K562 (cell line): ENCODE measurements around the gene ZNF546. TPM values are rescaled to one million over a fixed set of nuclear protein-coding genes. Genes with fewer than 3 reads are reported as not detected.

Experiments used
- ATAC-seq: fragments of 200-7000 bp; cut with Tn5 transposase; 3 replicates; pipeline ENCODE4 v1.9.1; 2020; ENCODE audit warnings: moderate library complexity
- BruUV-seq: library from RNA; stranded (reverse); fragments of 400-500 nt; replicated peaks from 2 replicates; lab custom pipeline; 2021; lab: Mats Ljungman, UMichigan
- CTCF ChIA-PET: fragments of 300-600 bp; formaldehyde crosslinking; extraction: SDS; loops from one replicate; lab custom pipeline; 2021; ENCODE audit warnings: low intra/inter-chr PET ratio; lab: Yijun Ruan, JAX
- POLR2A ChIA-PET: fragments of 300-600, 350-650 bp; sonication (Branson Sonifier 250); formaldehyde crosslinking; extraction: SDS; loops from one replicate; lab custom pipeline; 2021; ENCODE audit warnings: antibody characterized with exemption, inconsistent platforms; lab: Yijun Ruan, JAX
- DNase-seq, 4 experiments: peaks; one replicate each; pipeline versions ENCODE4 v3.0.0 to v3.0.0-alpha.2; 2011 to 2018; ENCODE audit warnings: low spot score in 3 of 4, mixed read lengths in 3 of 4; ENCODE audit errors: extremely low read depth in 1 of 4
- FAIRE-seq: peaks from 2 replicates; lab custom pipeline; 2011; peaks lifted over from hg19 to GRCh38; lab: Jason Lieb, UNC
- H2AFZ ChIP-seq: 2 replicates; pipeline ENCODE4 v1.6.0; 2011; ENCODE audit warnings: low read depth, low read length, control low read depth, inconsistent platforms
- H3K27ac ChIP-seq: fragments of 200-600 bp; 3 replicates; pipeline ENCODE4 v1.8.0; 2011; ENCODE audit warnings: low read depth, mild to moderate bottlenecking, control low read depth, inconsistent platforms, low read length, moderate library complexity, mixed read lengths; ENCODE audit errors: extremely low read depth
- H3K27me3 ChIP-seq, 2 experiments: fragments of 300-600 bp in 1 of 2; 2 replicates in 1 of 2; 3 replicates in 1 of 2; pipeline versions ENCODE4 v1.6.0 to v1.8.0; 2011; ENCODE audit warnings: inconsistent platforms in 2 of 2, low read length in 2 of 2, mild to moderate bottlenecking in 1 of 2, mixed read lengths in 1 of 2, moderate library complexity in 1 of 2; ENCODE audit not compliant: control insufficient read depth in 2 of 2, insufficient read depth in 2 of 2
- H3K36me3 ChIP-seq: fragments of 300-600 bp; 3 replicates; pipeline ENCODE4 v1.8.0; 2011; ENCODE audit warnings: mild to moderate bottlenecking, low read length, inconsistent platforms; ENCODE audit not compliant: control insufficient read depth, insufficient read depth
- H3K4me1 ChIP-seq, 2 experiments: fragments of 200-600 bp in 1 of 2; replicated peaks in 1 of 2; 2 replicates in 1 of 2; 3 replicates in 1 of 2; pipeline versions ENCODE4 v1.5.1 to v1.8.0; 2011; ENCODE audit warnings: inconsistent platforms in 2 of 2, low read length in 2 of 2, mild to moderate bottlenecking in 1 of 2, mixed read lengths in 1 of 2, moderate library complexity in 1 of 2; ENCODE audit not compliant: control insufficient read depth in 2 of 2, insufficient read depth in 2 of 2
- H3K4me2 ChIP-seq: 2 replicates; pipeline ENCODE4 v1.6.1; 2011; ENCODE audit warnings: low read length, control low read depth, inconsistent platforms, mixed read lengths; ENCODE audit not compliant: insufficient read depth
- H3K4me3 ChIP-seq: fragments of 200-600 bp; sonication (generic), shearing (Covaris generic); 2 replicates; pipeline ENCODE4 v1.5.1; 2016; ENCODE audit warnings: control low read depth, inconsistent platforms
- H3K79me2 ChIP-seq: fragments of 200-600 bp; 3 replicates; pipeline ENCODE4 v1.8.0; 2011; ENCODE audit warnings: low read length, inconsistent platforms; ENCODE audit not compliant: control insufficient read depth, insufficient read depth
- H3K9ac ChIP-seq, 2 experiments: 2 replicates each; pipeline versions ENCODE4 v1.6.0 to v1.6.1; 2011; ENCODE audit warnings: low read depth in 2 of 2, low read length in 2 of 2, control low read depth in 1 of 2, inconsistent platforms in 1 of 2, mild to moderate bottlenecking in 1 of 2, mixed read lengths in 1 of 2; ENCODE audit not compliant: insufficient read depth in 1 of 2
- H3K9me1 ChIP-seq: one replicate; pipeline ENCODE4 v1.6.0; 2011; ENCODE audit warnings: inconsistent platforms, mild to moderate bottlenecking, low read length, moderate library complexity; ENCODE audit not compliant: control insufficient read depth, insufficient read depth
- H3K9me3 ChIP-seq: replicated peaks from 2 replicates; pipeline ENCODE4 v1.5.1; 2011; ENCODE audit warnings: low read depth, low read length, inconsistent platforms; ENCODE audit not compliant: control insufficient read depth, insufficient read depth
- H4K20me1 ChIP-seq: replicated peaks from 2 replicates; pipeline ENCODE4 v1.6.1; 2011; ENCODE audit warnings: low read length, inconsistent platforms, mixed read lengths; ENCODE audit not compliant: control insufficient read depth, insufficient read depth
- CC2D1A ChIP-seq: fragments of 450-650 bp; IDR thresholded peaks from 2 replicates; pipeline ENCODE4 v1.6.1; 2017; ENCODE audit warnings: mild to moderate bottlenecking
- CREM ChIP-seq: IDR thresholded peaks from 2 replicates; pipeline ENCODE4 v1.6.1; 2014; ENCODE audit warnings: antibody characterized with exemption, low read depth
- DPF2 ChIP-seq: fragments of 450-650 bp; IDR thresholded peaks from 2 replicates; pipeline ENCODE4 v1.6.1; 2016
- GABPA ChIP-seq: fragments of 200-800 bp; sonication (Bioruptor generic); conservative IDR thresholded peaks from 2 replicates; pipeline ENCODE4 v1.6.1; 2016; ENCODE audit warnings: low read depth, missing genetic modification characterization, missing compliant biosample characterization
- GTF2E2 ChIP-seq: fragments of 200-800 bp; sonication (Bioruptor generic); IDR thresholded peaks from 2 replicates; pipeline ENCODE4 v1.6.1; 2016; ENCODE audit warnings: missing genetic modification characterization, missing compliant biosample characterization
- HDAC1 ChIP-seq, 2 experiments: fragments of 450-650 bp; IDR thresholded peaks; 2 replicates each; pipeline ENCODE4 v1.6.1; 2016 to 2017; ENCODE audit warnings: inconsistent platforms in 1 of 2, mild to moderate bottlenecking in 1 of 2, moderate library complexity in 1 of 2
- KLF6 ChIP-seq: fragments of 250-450 bp; sonication (Bioruptor Pico); IDR thresholded peaks from 2 replicates; pipeline ENCODE4 v1.4.0; 2020; ENCODE audit warnings: mild to moderate bottlenecking, moderate library complexity, borderline replicate concordance
- MAFG ChIP-seq: fragments of 450-650 bp; conservative IDR thresholded peaks from 2 replicates; pipeline ENCODE4 v1.6.1; 2016; ENCODE audit warnings: missing genetic modification characterization, missing compliant biosample characterization
- MYNN ChIP-seq, 2 experiments: sonication (generic); formaldehyde crosslinking in 1 of 2; IDR thresholded peaks; 2 replicates each; pipeline versions ENCODE4 v1.5.0 to v1.6.1; 2016 to 2020; ENCODE audit warnings: antibody characterized with exemption in 1 of 2, missing genetic modification reagents in 1 of 2
- PML ChIP-seq: IDR thresholded peaks from 2 replicates; pipeline ENCODE4 v1.6.1; 2012; ENCODE audit warnings: low read length, inconsistent platforms
- POLR2AphosphoS5 ChIP-seq: IDR thresholded peaks from 2 replicates; pipeline ENCODE4 v1.6.1; 2011; ENCODE audit warnings: mild to moderate bottlenecking, low read depth, low read length, moderate library complexity; ENCODE audit not compliant: control insufficient read depth, insufficient read depth
- POU5F1 ChIP-seq: fragments of 150-350 bp; IDR thresholded peaks from 2 replicates; pipeline ENCODE4 v1.6.1; 2014; ENCODE audit warnings: borderline replicate concordance, low read length, low read depth, mild to moderate bottlenecking; ENCODE audit not compliant: partially characterized antibody
- RBBP5 ChIP-seq: fragments of 200-600 bp; sonication (generic); IDR thresholded peaks from 2 replicates; pipeline ENCODE4 v1.6.1; 2012; ENCODE audit warnings: borderline replicate concordance, mild to moderate bottlenecking, low read length, control low read depth, inconsistent platforms; ENCODE audit not compliant: insufficient read depth, poor library complexity, severe bottlenecking
- SMARCC2 ChIP-seq: fragments of 450-650 bp; IDR thresholded peaks from 2 replicates; pipeline ENCODE4 v1.6.1; 2017; ENCODE audit warnings: antibody characterized with exemption, moderate library complexity, mild to moderate bottlenecking, low read depth
- SRSF1 ChIP-seq: fragments of 200-400 bp; formaldehyde crosslinking; IDR thresholded peaks from 2 replicates; pipeline ENCODE4 v1.6.1; 2017; ENCODE audit warnings: mild to moderate bottlenecking, low read depth, low read length, moderate library complexity
- TAF9B ChIP-seq: fragments of 450-650 bp; IDR thresholded peaks from 2 replicates; pipeline ENCODE4 v1.6.1; 2018; ENCODE audit warnings: mild to moderate bottlenecking; ENCODE audit not compliant: partially characterized antibody
- TBL1XR1 ChIP-seq, 2 experiments: IDR thresholded peaks; 2 replicates each; pipeline ENCODE4 v1.6.1; 2012; ENCODE audit warnings: improper control_type of control experiment in 2 of 2, low read length in 2 of 2, mild to moderate bottlenecking in 1 of 2
- ZKSCAN1 ChIP-seq: fragments of 150-350 bp; IDR thresholded peaks from 2 replicates; pipeline ENCODE4 v1.6.1; 2016; ENCODE audit warnings: low read depth, low read length
- ZKSCAN8 ChIP-seq: fragments of 200-800 bp; sonication (Bioruptor generic); IDR thresholded peaks from 2 replicates; pipeline ENCODE4 v1.6.1; 2016; ENCODE audit warnings: missing genetic modification characterization, missing compliant biosample characterization
- ZNF324 ChIP-seq: fragments of 250-450 bp; sonication (Bioruptor Pico); IDR thresholded peaks from 2 replicates; pipeline ENCODE4 v1.4.0; 2020; ENCODE audit warnings: mild to moderate bottlenecking
- ZNF551 ChIP-seq: fragments of 250-450 bp; sonication (Bioruptor Pico); IDR thresholded peaks from 2 replicates; pipeline ENCODE4 v1.5.0; 2021; ENCODE audit warnings: mild to moderate bottlenecking, moderate library complexity
- ZNF76 ChIP-seq: fragments of 250-450 bp; sonication (Bioruptor Pico); IDR thresholded peaks from 2 replicates; pipeline ENCODE4 v1.4.0; 2020; ENCODE audit warnings: mild to moderate bottlenecking, moderate library complexity, borderline replicate concordance
- ZSCAN29 ChIP-seq: fragments of 450-650 bp; IDR thresholded peaks from 2 replicates; pipeline ENCODE4 v1.6.1; 2017
- WGBS: fragments of 100-300 bp; shearing (Covaris generic); methylation state at CpG from one replicate; pipeline ENCODE4 v1.1.6; 2016; ENCODE audit warnings: low coverage, mixed read lengths; ENCODE audit not compliant: insufficient coverage; ENCODE audit errors: missing lambda C conversion rate; 5-methylcytosine and 5-hydroxymethylcytosine counted together
- in situ Hi-C: fragments of 300-500 bp; cut with MboI; formaldehyde crosslinking; loops from 4 replicates; pipeline ENCODE4 v1.15.0; 2018; ENCODE audit warnings: inconsistent platforms, mixed read lengths
- intact Hi-C: fragments of 100-400 bp; cut with micrococcal nuclease; formaldehyde crosslinking; loops from 2 replicates; pipeline ENCODE4 v1.14.2; 2022
- polyA plus RNA-seq, 8 experiments: library from polyadenylated mRNA; depleted of rRNA in 4 of 8; stranded (reverse) in 5 of 8; unstranded in 3 of 8; fragments of >200 nt; fragmentation: Nextera tagmentation in 2 of 8; fragmentation: Illumina TruSeq in 1 of 8; extraction: Ambion mirVana in 2 of 8; extraction: Trizol in 1 of 8; gene quantifications; 2 replicates each; pipeline versions ENCODE4 v1.2.1 to v1.2.3, GENCODE V29; 2011 to 2014; ENCODE audit warnings: inconsistent platforms in 1 of 8, missing spikeins in 1 of 8
- total RNA-seq, 7 experiments: library from RNA; depleted of rRNA in 6 of 7; stranded (reverse); fragments of >200 nt in 6 of 7; fragmentation: Illumina TruSeq in 2 of 7; extraction: Trizol in 2 of 7; gene quantifications; 2 replicates each; pipeline versions ENCODE4 v1.2.1 to v1.2.3, GENCODE V29; 2011 to 2021; ENCODE audit warnings: low replicate concordance in 1 of 7
- TF ChIP-seq, protein P1 (sequence below): sonication (generic); formaldehyde crosslinking; IDR thresholded peaks from 2 replicates; pipeline ENCODE4 v1.8.0; 2022; ENCODE audit warnings: mild to moderate bottlenecking, missing genetic modification reagents

The ZNF546 gene
- total and polyA plus RNA-seq, 9 of the 15 experiments (the other 6 are each of a cell fraction or from before 2014, with no cell fraction given) = 0.73 to 5.1 (median 2.2) TPM

DNA sequence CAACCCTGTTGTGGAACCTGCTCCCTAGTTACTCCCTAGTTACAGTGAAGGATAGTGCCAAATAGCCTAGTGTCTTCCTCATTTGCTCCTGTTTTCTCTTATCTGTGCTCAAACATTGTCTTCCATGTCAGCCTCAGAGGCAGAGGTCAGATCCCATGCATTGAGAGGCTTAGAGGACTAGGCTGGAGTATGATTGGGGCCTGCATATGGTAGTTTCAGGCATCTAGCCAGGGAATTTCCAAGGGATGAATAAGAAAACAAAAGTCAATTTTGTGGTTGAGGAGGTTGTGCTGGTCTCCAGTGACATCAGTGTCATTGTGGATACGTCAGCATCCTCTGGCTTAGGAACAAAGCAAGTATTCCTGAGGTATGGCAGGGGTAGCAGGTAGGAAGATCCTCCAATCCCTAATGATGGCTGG lies 9.4 kb downstream of the ZNF546 start:
- Histone ChIP-seq H3K9me3 (no peaks in the 10 kb centered on the region), H3K4me1 (peaks cover 4 to 17% of the 10 kb centered on the region in 2 experiments; a peak in 4 of 5 replicates), H3K9me1 (no peaks in the 10 kb centered on the region), H3K36me3 (peaks cover 26% of the 10 kb centered on the region), H4K20me1 (no peaks in the 10 kb centered on the region), H3K27ac (peak overlapping the region; percentile 66), H3K4me2 (peak overlapping the region; percentile 59), H3K27me3 (no peaks in the 10 kb centered on the region), H3K9ac (peak overlapping the region in 1 of 2 experiments; percentile 17; a peak in 1 of 4 replicates), H3K4me3 (no peak overlapping the region), H2AFZ (peak overlapping the region; percentile 25; the same call in 1 of the 2 replicates), H3K79me2 (no peaks in the 10 kb centered on the region)
- in situ Hi-C loops = no loop called here
- 25% methylated on average over 1 of the region's 1 CpG for WGBS
- FAIRE-seq (peak; percentile 95), ATAC-seq (peak; percentile 73), DNase-seq (peak; percentile 56 to 86 (median 65))
- ChIA-PET POLR2A (no interaction called here), CTCF (no interaction called here)
- BruUV-seq = no TSS peak
- intact Hi-C loops = no loop called here
- TF ChIP-seq ZKSCAN8 (CRISPR knock-in tag) = 0 out of 2 replicates have a peak, but pooled peaks have one; percentile 6
- TF ChIP-seq MYNN (IDR thresholded peaks at IDR 0.05) = peak; percentile 67; the same call in 1 of the 2 replicates
- TF ChIP-seq MYNN (CRISPR knock-in tag; IDR thresholded peaks at IDR 0.05) = no peak
- no peak for TF ChIP-seq MAFG (tag)
- TF ChIP-seq ZNF76 (CRISPR knock-in tag) = no peak
- 0 out of 4 replicates have a peak, but pooled peaks of 1 of the 2 experiments have one; percentile 50 for TF ChIP-seq TBL1XR1 (IDR thresholded peaks at IDR 0.05; ENCODE audit: low read length in 2 of 2)
- peak; percentile 71; the same call in 1 of the 2 replicates for TF ChIP-seq PML
- no peak for TF ChIP-seq ZNF324 (CRISPR knock-in tag)
- TF ChIP-seq GABPA (tag) = 0 out of 2 replicates have a peak, but pooled peaks have one; percentile 15
- peak; percentile 84 for TF ChIP-seq POLR2AphosphoS5
- TF ChIP-seq GTF2E2 = no peak
- no peak for TF ChIP-seq ZSCAN29
- 0 out of 2 replicates have a peak, but pooled peaks have one; percentile 20 for TF ChIP-seq ZKSCAN1
- 0 out of 2 replicates have a peak, but pooled peaks have one; percentile 26 for TF ChIP-seq SMARCC2
- peak; percentile 44; the same call in 1 of the 2 replicates for TF ChIP-seq CREM
- TF ChIP-seq CC2D1A = no peak
- no peak for TF ChIP-seq TAF9B
- TF ChIP-seq ZNF551 (CRISPR knock-in tag) = no peak
- peak in 1 of 2 experiments; percentile 64; a peak in 1 of 4 replicates for TF ChIP-seq HDAC1 (IDR thresholded peaks at IDR 0.05)
- TF ChIP-seq DPF2 = peak; percentile 53; the same call in 1 of the 2 replicates
- no peak for TF ChIP-seq SRSF1
- TF ChIP-seq KLF6 (CRISPR knock-in tag) = no peak
- TF ChIP-seq RBBP5 = peak; percentile 58
- TF ChIP-seq POU5F1 = no peak
- TF ChIP-seq, protein P1, sequence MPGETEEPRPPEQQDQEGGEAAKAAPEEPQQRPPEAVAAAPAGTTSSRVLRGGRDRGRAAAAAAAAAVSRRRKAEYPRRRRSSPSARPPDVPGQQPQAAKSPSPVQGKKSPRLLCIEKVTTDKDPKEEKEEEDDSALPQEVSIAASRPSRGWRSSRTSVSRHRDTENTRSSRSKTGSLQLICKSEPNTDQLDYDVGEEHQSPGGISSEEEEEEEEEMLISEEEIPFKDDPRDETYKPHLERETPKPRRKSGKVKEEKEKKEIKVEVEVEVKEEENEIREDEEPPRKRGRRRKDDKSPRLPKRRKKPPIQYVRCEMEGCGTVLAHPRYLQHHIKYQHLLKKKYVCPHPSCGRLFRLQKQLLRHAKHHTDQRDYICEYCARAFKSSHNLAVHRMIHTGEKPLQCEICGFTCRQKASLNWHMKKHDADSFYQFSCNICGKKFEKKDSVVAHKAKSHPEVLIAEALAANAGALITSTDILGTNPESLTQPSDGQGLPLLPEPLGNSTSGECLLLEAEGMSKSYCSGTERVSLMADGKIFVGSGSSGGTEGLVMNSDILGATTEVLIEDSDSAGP (CRISPR knock-in tag) = peak; percentile 61; the same call in 1 of the 2 replicates
